Tracheal epithelial cell (primary cell): Measurements from ENCODE around the gene ALG8. TPM values are rescaled to one million over a fixed set of nuclear protein-coding genes. Genes with fewer than 3 reads are reported as not detected.

Experiments used
- total RNA-seq: library from RNA; depleted of rRNA; stranded (reverse); fragments of >200 nt; gene quantifications from 2 replicates; pipeline ENCODE4 v1.2.1, GENCODE V29; 2014

Gene ALG8
- total RNA-seq: 15.2 and 18.5 TPM in 2 replicates

GRCh38 chr11:78139422-78140391 is at the start of gene ALG8:
Gene ALG8, minus strand, starts transcription at chr11:78139626. Its CDS starts 38 bp downstream, at chr11:78139588.

DNA sequence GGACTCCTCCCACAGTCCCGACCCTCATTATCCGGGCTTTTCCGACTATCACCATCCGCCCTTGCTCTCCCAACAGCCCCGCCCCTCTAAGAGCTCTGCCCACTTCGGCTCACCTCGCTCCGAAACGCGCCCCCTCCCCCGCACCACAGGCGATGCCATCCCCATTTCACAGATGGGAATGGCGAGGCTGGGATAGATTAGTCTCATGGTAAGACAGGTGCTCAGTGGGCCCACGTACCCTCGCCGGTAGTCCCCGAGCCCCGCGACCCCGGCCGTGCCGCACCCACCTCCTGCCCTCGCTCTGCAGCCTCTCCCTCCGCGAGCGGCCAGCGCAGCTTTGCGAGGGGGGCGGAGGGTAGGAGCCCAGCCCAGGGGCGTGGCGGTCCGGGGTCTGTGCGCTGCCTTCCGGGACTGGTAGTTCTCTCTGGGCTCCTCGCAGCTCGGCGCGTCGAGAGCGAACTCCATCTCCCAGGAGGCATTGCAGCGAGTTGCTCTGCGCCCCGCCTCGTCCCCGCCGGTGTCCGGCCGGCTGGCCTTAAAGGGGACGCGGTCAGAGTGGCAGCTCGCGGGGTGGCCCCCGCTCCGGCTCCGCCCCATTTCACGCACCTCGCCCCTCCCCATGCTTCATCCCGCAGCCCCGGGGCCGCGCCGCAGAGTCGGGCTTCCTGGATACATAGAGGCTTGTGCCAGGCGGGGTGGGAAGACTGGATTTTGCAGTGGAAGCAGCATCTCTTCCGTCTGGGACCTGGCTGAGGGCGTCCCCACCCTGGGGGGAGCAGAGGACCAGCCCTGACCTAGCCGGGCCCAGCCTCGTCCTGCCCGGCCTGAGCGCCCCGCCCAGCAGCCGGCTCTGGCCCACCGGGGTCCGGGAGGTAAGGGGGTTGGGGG is 49.1 kb upstream of the ALG8 start, which contains the start of the genes KCTD21 and USP35:
Gene KCTD21 (minus strand): TSS at position 341 of the 888 bp plus-strand sequence. CDS start 14,072 bp downstream, outside the sequence.
Gene USP35 (plus strand): TSS at position 634 of the 888 bp plus-strand sequence. CDS start 7,327 bp downstream, outside the sequence.

DNA sequence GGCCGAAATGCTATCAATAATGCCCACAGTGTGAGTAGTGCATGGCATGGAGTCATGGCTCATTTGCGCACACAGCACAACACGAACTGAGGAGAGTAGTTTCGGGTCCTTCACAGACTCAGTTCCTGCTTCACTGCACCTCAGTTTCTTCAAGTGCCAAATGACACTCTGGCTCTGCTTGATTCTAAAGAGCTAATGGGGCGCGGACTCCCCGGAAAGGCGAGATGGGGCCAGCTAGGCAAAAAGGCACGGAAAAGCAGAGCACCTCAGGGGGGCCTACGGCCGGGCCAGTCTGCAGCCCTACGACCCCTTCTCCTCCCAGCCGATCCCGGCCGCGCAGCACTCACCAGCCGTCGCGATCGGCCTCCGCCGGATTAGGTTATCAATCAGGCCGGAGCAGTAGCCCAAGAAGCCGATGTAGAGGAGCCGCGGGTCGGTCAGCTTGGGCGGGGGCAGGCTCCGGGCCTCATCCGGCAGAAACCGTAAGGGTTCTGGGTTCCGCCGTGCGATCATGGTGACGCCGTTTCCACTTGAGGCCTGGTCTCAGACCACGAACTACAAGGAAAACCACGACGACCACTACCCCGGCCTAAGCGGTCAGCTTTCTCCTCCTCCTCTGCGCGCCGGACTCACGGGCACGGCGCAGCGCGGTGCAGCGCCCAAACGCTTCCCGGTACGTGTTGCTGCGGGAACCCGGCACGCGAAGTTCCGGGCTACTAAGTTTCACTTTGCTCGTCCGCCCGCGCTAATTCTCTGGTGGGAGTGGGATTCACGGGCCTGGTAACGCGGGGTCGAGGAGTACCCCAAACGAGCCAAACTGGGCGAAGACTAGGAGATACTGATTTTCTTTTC is 60.0 kb downstream of the ALG8 start, which contains the start of gene NDUFC2:
Gene NDUFC2 (minus strand): TSS at position 631 of the 852 bp plus-strand sequence. CDS start 118 bp downstream, at position 513.

GRCh38 chr11:78063440-78064181 is 75.8 kb downstream of the ALG8 start, which contains the start of gene THRSP:
Gene THRSP, plus strand, starts transcription at chr11:78063861. Its CDS starts 21 bp downstream, at chr11:78063882.

Other genes with a start within 250 kb of the ALG8 start
- 22.2 and 28.6 TPM in 2 replicates for gene INTS4, start 145.0 kb downstream of the ALG8 start, total RNA-seq
- gene KCTD14, start 116.3 kb downstream of the ALG8 start, total RNA-seq: 1.9 and 6.0 TPM in 2 replicates
- gene THRSP, start 75.8 kb downstream of the ALG8 start, total RNA-seq: not detected in 2 replicates
- 63.9 and 85.1 TPM in 2 replicates for gene NDUFC2, start 59.8 kb downstream of the ALG8 start, total RNA-seq
- 7.5 and 11.1 TPM in 2 replicates for gene KCTD21, start 49.0 kb upstream of the ALG8 start, total RNA-seq
- 3.4 and 7.5 TPM in 2 replicates for gene USP35, start 49.3 kb upstream of the ALG8 start, total RNA-seq